ENCODE measurements around the gene TARM1.

DNA sequence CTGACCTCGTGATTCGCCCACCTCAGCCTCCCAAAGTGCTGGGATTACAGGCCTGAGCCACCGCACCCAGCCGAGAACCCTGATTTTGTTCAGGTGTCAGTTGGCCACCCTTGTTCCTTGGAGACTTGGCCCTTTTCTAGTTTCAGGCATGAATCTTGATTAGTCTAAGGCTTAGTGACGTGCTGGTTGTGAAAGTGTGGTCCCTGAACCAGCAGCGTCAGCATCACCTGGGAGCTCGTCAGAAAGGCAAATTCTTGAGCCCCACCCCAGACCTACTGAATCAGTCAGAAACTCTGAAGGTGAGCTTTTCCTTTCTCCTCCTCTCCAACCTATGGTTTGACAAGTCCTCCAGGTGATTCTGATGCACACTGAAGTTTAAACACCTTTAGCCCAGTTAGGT, 54.5 kb downstream of the TARM1 start:
- TF ChIP-seq SPI1 (IDR thresholded peaks at IDR 0.05; ENCODE audit: low read depth, low read length) (no peak), POLR2AphosphoS5 (IDR thresholded peaks at IDR 0.05; ENCODE audit: low read depth, low read length) (no peak), POLR2A (IDR thresholded peaks at IDR 0.05; ENCODE audit: low read depth, low read length) (no peak), TAF1 (IDR thresholded peaks at IDR 0.05; ENCODE audit: low read depth, low read length) (no peak), POU2F2 (IDR thresholded peaks at IDR 0.05; ENCODE audit: low read depth, low read length) (no peak), PAX5 (IDR thresholded peaks at IDR 0.05; ENCODE audit: insufficient read depth, low read length, severe bottlenecking) (no peak)

Measured in GM12891 (cell line).